Keratinocyte (primary cell): ENCODE results near the gene SP7. TPM values are rescaled to one million over a fixed set of nuclear protein-coding genes. Genes with fewer than 3 reads are reported as not detected.
"Not testable (repeated sequence)": the region's sequence is repeated elsewhere in the genome, so short reads cannot be mapped to it uniquely, and the experiment has no call there.

ENCODE experiments used
- DNase-seq: peaks from one replicate; pipeline ENCODE4 v3.0.0-alpha.2; 2011; ENCODE audit warnings: low read depth, missing footprints, low spot score
- FAIRE-seq: peaks from 2 replicates; lab custom pipeline; 2011; peaks lifted over from hg19 to GRCh38; lab: Jason Lieb, UNC
- H2AFZ ChIP-seq: 2 replicates; pipeline ENCODE4 v1.6.0; 2012; ENCODE audit warnings: low read length, control low read depth, inconsistent platforms; ENCODE audit not compliant: control insufficient read depth
- H3K27ac ChIP-seq: 2 replicates; pipeline ENCODE4 v1.5.1; 2011; ENCODE audit warnings: low read length; ENCODE audit not compliant: control insufficient read depth, insufficient read depth
- H3K27me3 ChIP-seq: 3 replicates; pipeline ENCODE4 v1.6.0; 2011; ENCODE audit warnings: low read length; ENCODE audit not compliant: control insufficient read depth, insufficient read depth; ENCODE audit errors: extremely low read depth
- H3K36me3 ChIP-seq, 2 experiments: 2 replicates in 1 of 2; 3 replicates in 1 of 2; pipeline ENCODE4 v1.5.1; 2011; ENCODE audit warnings: low read length in 2 of 2, mild to moderate bottlenecking in 1 of 2; ENCODE audit not compliant: control insufficient read depth in 2 of 2, insufficient read depth in 2 of 2; ENCODE audit errors: extremely low read depth in 1 of 2
- H3K4me1 ChIP-seq: 3 replicates; pipeline ENCODE4 v1.5.1; 2011; ENCODE audit warnings: low read length; ENCODE audit not compliant: control insufficient read depth, insufficient read depth; ENCODE audit errors: extremely low read depth
- H3K4me2 ChIP-seq: 3 replicates; pipeline ENCODE4 v1.6.0; 2011; ENCODE audit warnings: low read depth, low read length; ENCODE audit not compliant: control insufficient read depth, insufficient read depth; ENCODE audit errors: extremely low read depth
- H3K4me3 ChIP-seq, 3 experiments: fragments of 200-600 bp in 1 of 3; sonication (generic) in 1 of 3; 2 replicates in 2 of 3; 3 replicates in 1 of 3; pipeline ENCODE4 v1.5.1; 2011 to 2016; ENCODE audit warnings: low read length in 3 of 3, mild to moderate bottlenecking in 3 of 3, control low read depth in 2 of 3, inconsistent platforms in 1 of 3, low read depth in 1 of 3, mixed read lengths in 1 of 3, mixed run types in 1 of 3, moderate library complexity in 1 of 3; ENCODE audit not compliant: control insufficient read depth in 2 of 3, insufficient read depth in 2 of 3; ENCODE audit errors: extremely low read depth in 1 of 3
- H3K79me2 ChIP-seq: 2 replicates; pipeline ENCODE4 v1.6.0; 2012; ENCODE audit warnings: low read length; ENCODE audit not compliant: control insufficient read depth, insufficient read depth
- H3K9ac ChIP-seq: 3 replicates; pipeline ENCODE4 v1.6.0; 2011; ENCODE audit warnings: low read length; ENCODE audit not compliant: control insufficient read depth, insufficient read depth; ENCODE audit errors: extremely low read depth
- H3K9me1 ChIP-seq: 3 replicates; pipeline ENCODE4 v1.6.0; 2011; ENCODE audit warnings: low read length; ENCODE audit not compliant: control insufficient read depth, insufficient read depth; ENCODE audit errors: extremely low read depth
- H3K9me3 ChIP-seq: 2 replicates; pipeline ENCODE4 v1.5.1; 2012; ENCODE audit warnings: low read depth, low read length; ENCODE audit not compliant: control insufficient read depth
- H4K20me1 ChIP-seq: 3 replicates; pipeline ENCODE4 v1.6.0; 2011; ENCODE audit warnings: low read length; ENCODE audit not compliant: control insufficient read depth, insufficient read depth; ENCODE audit errors: extremely low read depth
- EZH2 ChIP-seq: IDR thresholded peaks from one replicate; pipeline ENCODE4 v1.6.1; 2012; ENCODE audit warnings: inconsistent platforms, mild to moderate bottlenecking, low read length, moderate library complexity
- dilution Hi-C: fragments of 300-500 bp; cut with MboI; formaldehyde crosslinking; loops from one replicate; pipeline ENCODE4 v1.7.0; 2020; ENCODE audit warnings: low sequenced_read_pairs; ENCODE audit not compliant: extremely low pct_ligation_motif_present
- polyA plus RNA-seq, 5 experiments: library from polyadenylated mRNA; depleted of rRNA in 3 of 5; stranded (reverse) in 3 of 5; stranded (forward) in 1 of 5; unstranded in 1 of 5; fragments of >200 nt; gene quantifications; 1 replicate in 1 of 5; 2 replicates in 3 of 5; 3 replicates in 1 of 5; pipeline versions ENCODE4 v1.2.1 to v1.2.3, GENCODE V29; 2011 to 2012; ENCODE audit warnings: missing spikeins in 2 of 5, low read depth in 1 of 5, low replicate concordance in 1 of 5
- TF ChIP-seq, protein P1 (sequence below), 3 experiments: IDR thresholded peaks in 1 of 3; conservative IDR thresholded peaks in 1 of 3; optimal IDR thresholded peaks in 1 of 3; 2 replicates in 2 of 3; 3 replicates in 1 of 3; pipeline versions ENCODE3 to v1.5.1; 2011; ENCODE audit warnings: low read length in 3 of 3, mild to moderate bottlenecking in 3 of 3, moderate library complexity in 2 of 3, control low read depth in 1 of 3, inconsistent platforms in 1 of 3; ENCODE audit not compliant: insufficient read depth in 2 of 3; ENCODE audit errors: extremely low read depth in 1 of 3

SP7 gene
- polyA plus RNA-seq, 1 donor (not counting 4 experiments of a cell fraction or from before 2014, with no cell fraction given), result not detected

DNA sequence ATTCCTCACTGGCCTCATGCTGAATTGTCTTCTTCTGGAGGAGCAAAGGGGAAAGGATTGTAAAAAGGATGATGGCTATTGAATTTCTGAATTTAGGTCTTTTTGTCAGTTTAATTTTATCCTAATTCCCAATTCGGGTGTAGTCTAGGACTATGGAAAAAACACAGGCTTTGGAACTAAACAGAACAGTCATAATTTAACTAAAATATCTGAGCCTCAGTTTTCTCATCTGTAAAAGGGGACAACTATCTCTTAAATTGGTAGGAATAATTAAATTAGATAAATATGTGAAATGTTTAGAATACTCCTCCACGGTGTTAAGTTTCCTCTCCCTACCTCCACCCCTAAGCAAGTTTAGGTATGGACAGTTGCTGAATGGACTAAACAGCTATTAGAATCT is 40.6 kb upstream of the SP7 start:
- Histone ChIP-seq H3K79me2 (no peaks in the 10 kb centered on the region), H3K4me2 (no peak overlapping the region), H3K27ac (no peak overlapping the region), H3K4me3 (no peak overlapping the region), H3K36me3 (no peaks in the 10 kb centered on the region), H3K4me1 (peaks cover 26% of the 10 kb centered on the region), H3K9ac (no peak overlapping the region), H3K9me3 (no peaks in the 10 kb centered on the region), H3K9me1 (no peaks in the 10 kb centered on the region), H2AFZ (no peak overlapping the region), H4K20me1 (no peaks in the 10 kb centered on the region), H3K27me3 (no peaks in the 10 kb centered on the region)
- DNase-seq (no peak), FAIRE-seq (no peak)
- dilution Hi-C loops, result no loop called here
- TF ChIP-seq, protein P1, sequence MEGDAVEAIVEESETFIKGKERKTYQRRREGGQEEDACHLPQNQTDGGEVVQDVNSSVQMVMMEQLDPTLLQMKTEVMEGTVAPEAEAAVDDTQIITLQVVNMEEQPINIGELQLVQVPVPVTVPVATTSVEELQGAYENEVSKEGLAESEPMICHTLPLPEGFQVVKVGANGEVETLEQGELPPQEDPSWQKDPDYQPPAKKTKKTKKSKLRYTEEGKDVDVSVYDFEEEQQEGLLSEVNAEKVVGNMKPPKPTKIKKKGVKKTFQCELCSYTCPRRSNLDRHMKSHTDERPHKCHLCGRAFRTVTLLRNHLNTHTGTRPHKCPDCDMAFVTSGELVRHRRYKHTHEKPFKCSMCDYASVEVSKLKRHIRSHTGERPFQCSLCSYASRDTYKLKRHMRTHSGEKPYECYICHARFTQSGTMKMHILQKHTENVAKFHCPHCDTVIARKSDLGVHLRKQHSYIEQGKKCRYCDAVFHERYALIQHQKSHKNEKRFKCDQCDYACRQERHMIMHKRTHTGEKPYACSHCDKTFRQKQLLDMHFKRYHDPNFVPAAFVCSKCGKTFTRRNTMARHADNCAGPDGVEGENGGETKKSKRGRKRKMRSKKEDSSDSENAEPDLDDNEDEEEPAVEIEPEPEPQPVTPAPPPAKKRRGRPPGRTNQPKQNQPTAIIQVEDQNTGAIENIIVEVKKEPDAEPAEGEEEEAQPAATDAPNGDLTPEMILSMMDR (optimal IDR thresholded peaks at IDR 0.05 in 1 of 3, IDR thresholded peaks at IDR 0.05 in 1 of 3, conservative IDR thresholded peaks at IDR 0.05 in 1 of 3; ENCODE audit: extremely low read depth in 1 of 3, insufficient read depth in 2 of 3, low read length in 3 of 3), result no peak
- no peak for TF ChIP-seq EZH2

DNA sequence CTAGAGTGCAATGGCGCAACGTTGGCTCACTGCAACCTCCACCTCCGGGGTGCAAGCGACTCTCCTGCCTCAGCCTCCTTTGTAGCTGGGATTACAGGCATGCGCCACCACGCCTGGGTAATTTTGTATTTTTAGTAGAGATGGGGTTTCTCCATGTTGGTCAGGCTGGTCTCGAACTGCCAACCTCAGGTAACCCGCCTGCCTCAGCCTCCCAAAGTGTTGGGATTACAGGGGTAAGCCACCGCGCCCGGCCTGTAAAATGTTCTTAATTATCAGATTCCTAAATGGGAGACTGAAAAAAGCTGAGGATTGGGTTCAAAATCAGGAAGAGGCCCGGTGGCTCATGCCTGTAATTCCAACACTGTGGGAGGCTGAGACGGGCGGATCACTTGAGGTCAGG is 38.1 kb upstream of the SP7 start:
- H3K79me2 ChIP-seq, H3K4me2 ChIP-seq, DNase-seq, H3K36me3 ChIP-seq, H3K9ac ChIP-seq, FAIRE-seq, H3K9me3 ChIP-seq, H3K9me1 ChIP-seq, H4K20me1 ChIP-seq, dilution Hi-C loops, H3K27me3 ChIP-seq, H3K4me3 ChIP-seq: not testable (repeated sequence)
- H3K27ac ChIP-seq, result peak overlapping the region; percentile 39
- H2AFZ ChIP-seq, result peak overlapping the region; percentile 87
- H3K4me1 ChIP-seq, result peaks cover 36% of the 10 kb centered on the region

DNA sequence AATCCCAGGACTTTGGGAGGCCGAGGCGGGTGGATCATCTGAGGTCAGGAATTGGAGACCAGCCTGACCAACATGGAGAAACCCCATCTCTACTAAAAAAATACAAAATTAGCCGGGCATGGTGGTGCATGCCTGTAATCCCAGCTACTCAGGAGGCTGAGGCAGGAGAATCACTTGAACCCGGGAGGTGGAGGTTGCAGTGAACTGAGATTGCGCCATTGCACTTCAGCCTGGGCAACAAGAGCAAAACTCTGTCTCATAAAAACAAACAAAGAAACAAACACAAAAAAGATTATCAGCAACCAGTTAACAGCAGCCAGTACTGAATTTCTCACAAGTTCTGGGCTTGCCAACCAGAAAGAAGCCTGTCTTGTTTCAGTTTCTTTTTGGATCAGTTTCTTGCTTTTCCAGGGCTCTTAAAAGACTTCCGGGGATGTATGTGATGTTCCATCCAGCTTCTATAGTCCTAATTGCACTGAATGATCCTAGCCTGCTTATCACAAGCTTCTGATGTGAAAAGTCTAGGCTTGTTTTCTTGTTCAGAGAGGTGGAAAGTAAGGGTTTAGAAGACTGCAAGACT is 37.5 kb upstream of the SP7 start:
- H4K20me1 ChIP-seq, H3K27me3 ChIP-seq, H3K79me2 ChIP-seq, FAIRE-seq, H3K9ac ChIP-seq, DNase-seq, dilution Hi-C loops, H3K36me3 ChIP-seq, H3K4me3 ChIP-seq, H3K4me2 ChIP-seq, H3K9me3 ChIP-seq, H3K9me1 ChIP-seq: not testable (repeated sequence)
- H2AFZ ChIP-seq, result peak overlapping the region; percentile 87
- peak overlapping the region; percentile 39 for H3K27ac ChIP-seq
- H3K4me1 ChIP-seq, result peaks cover 33% of the 10 kb centered on the region
